Thymus (tissue), 11 donors: ENCODE data around the gene CNTNAP5. TPM values are rescaled to one million over a fixed set of nuclear protein-coding genes. Genes with fewer than 3 reads are reported as not detected.
A peak's percentile ranks its signal among the peaks of the same experiment; 100 is the strongest.

Source experiments
- DNase-seq, 9 donors: peaks; one replicate each; pipeline ENCODE4 v3.0.0-alpha.2; 2013; ENCODE audit warnings: low spot score in 9 of 9, low read depth in 6 of 9, missing footprints in 1 of 9
- H3K27ac ChIP-seq, 2 donors: one replicate each; pipeline ENCODE4 v1.5.1; 2013; ENCODE audit warnings: control low read depth in 1 of 2, low read depth in 1 of 2, low read length in 1 of 2, mild to moderate bottlenecking in 1 of 2, moderate library complexity in 1 of 2
- H3K27me3 ChIP-seq, 2 donors: one replicate each; pipeline ENCODE4 v1.5.1; 2013; ENCODE audit warnings: low read length in 1 of 2; ENCODE audit not compliant: control insufficient read depth in 2 of 2, insufficient read depth in 1 of 2
- H3K36me3 ChIP-seq, 2 donors: one replicate each; pipeline ENCODE4 v1.5.1; 2013; ENCODE audit warnings: low read length in 1 of 2, mild to moderate bottlenecking in 1 of 2, moderate library complexity in 1 of 2; ENCODE audit not compliant: control insufficient read depth in 2 of 2, insufficient read depth in 2 of 2
- H3K4me1 ChIP-seq, 2 donors: one replicate each; pipeline ENCODE4 v1.5.1; 2013; ENCODE audit warnings: low read length in 2 of 2; ENCODE audit not compliant: control insufficient read depth in 2 of 2, insufficient read depth in 2 of 2
- H3K4me3 ChIP-seq, 2 donors: one replicate each; pipeline ENCODE4 v1.5.1; 2013; ENCODE audit warnings: low read length in 2 of 2, control low read depth in 1 of 2, mild to moderate bottlenecking in 1 of 2
- H3K9me3 ChIP-seq, 2 donors: one replicate each; pipeline ENCODE4 v1.5.1; 2013; ENCODE audit warnings: low read length in 1 of 2, mild to moderate bottlenecking in 1 of 2; ENCODE audit not compliant: control insufficient read depth in 2 of 2, insufficient read depth in 1 of 2
- WGBS: extraction: QIAGEN DNeasy Blood & Tissue Kit; methylation state at CpG from one replicate; pipeline ENCODE4 v1.1.7; 2013; 5-methylcytosine and 5-hydroxymethylcytosine counted together
- polyA plus RNA-seq: library from polyadenylated mRNA; stranded (reverse); fragments of 200-250 nt; gene quantifications from one replicate; pipeline ENCODE4 v1.2.3, GENCODE V29; 2013
- total RNA-seq: library from RNA; stranded (reverse); fragments of 120-200 nt; gene quantifications from one replicate; pipeline ENCODE4 v1.2.4, GENCODE V29; 2013
- donor health status: healthy.

CNTNAP5 gene
- total and polyA plus RNA-seq, 2 donors: 0.02 to 0.14 TPM

DNA sequence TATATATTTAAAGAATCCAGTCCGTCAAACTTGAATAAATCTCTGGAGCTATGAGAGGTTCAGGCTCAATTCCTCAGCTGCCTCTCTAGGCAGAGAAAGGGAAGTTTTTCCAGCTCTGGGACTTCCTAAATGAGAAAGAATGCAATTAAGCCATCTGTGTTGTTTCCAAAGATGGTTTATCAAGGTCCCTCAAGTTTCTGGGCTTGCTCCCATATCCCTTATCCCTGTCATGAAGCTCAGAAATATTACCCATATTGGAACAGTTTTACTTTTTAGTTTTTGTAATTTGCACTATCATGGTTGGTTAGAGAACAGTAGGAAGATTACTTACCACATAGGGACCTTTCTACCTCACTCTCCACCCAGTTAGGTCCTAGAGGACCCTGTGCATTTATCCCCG, 1.4 kb downstream of the CNTNAP5 start:
- Histone ChIP-seq H3K36me3 (no peaks in the 10 kb centered on the region), H3K27me3 (peaks cover 6 to 28% of the 10 kb centered on the region in 2 donors), H3K9me3 (no peaks in the 10 kb centered on the region), H3K4me3 (no peak overlapping the region), H3K27ac (no peak overlapping the region), H3K4me1 (peaks cover 0 to 6% of the 10 kb centered on the region in 2 donors)
- WGBS: 94% methylated on average over 2 of the region's 2 CpGs
- no peak for DNase-seq

DNA sequence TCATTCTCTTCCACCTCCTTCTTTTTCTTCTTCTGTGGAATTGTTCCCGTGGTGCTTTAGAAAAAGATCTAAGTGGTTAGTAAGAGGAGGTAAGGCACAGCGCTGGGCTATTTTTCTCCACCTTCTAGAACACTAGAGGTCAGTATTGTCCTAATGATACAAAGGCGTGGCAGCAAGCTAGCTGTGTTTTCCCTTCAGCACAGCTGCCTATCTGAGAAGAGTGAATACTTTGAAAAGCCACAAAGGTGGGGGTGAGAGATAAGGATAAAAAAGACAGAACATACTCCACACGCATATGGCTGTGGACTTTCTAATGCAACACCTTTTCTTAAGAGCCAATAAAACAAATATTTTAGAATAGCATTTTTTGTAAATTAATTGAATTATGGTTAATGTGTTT, 2.1 kb downstream of the CNTNAP5 start:
- H3K4me1 ChIP-seq: peaks cover 0 to 6% of the 10 kb centered on the region in 2 donors
- H3K27me3 ChIP-seq: peaks cover 6 to 28% of the 10 kb centered on the region in 2 donors
- no peak overlapping the region for H3K27ac ChIP-seq
- H3K36me3 ChIP-seq: no peaks in the 10 kb centered on the region
- H3K9me3 ChIP-seq: no peaks in the 10 kb centered on the region
- H3K4me3 ChIP-seq: no peak overlapping the region
- DNase-seq: peak in 3 of 9 donors; percentile 7 to 34 (median 21)
- WGBS: 1% methylated on average over 4 of the region's 4 CpGs

DNA sequence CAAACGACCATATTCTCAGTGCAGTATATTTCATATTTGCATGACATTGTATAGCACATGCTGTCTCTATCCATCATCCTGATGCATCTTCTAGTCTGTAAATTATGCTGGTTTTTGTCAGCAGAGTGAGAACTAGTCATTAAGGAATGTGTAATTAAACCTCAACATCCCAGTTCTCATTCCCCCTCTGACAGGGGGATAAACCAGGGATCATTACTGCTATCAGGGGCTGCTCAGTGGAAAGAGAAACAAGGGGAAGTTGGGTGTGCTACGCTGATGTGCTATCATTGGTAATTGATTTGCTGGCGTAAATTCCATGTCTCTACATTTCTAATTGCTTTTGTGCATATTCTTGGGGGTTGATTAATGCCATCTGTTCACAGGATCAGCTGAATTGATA, 7.7 kb downstream of the CNTNAP5 start:
- Histone ChIP-seq H3K36me3 (no peaks in the 10 kb centered on the region), H3K4me3 (no peak overlapping the region), H3K27ac (no peak overlapping the region), H3K27me3 (no peaks in the 10 kb centered on the region), H3K4me1 (no peaks in the 10 kb centered on the region), H3K9me3 (no peaks in the 10 kb centered on the region)
- DNase-seq: no peak
- WGBS: 82% methylated on average over 3 of the region's 3 CpGs

DNA sequence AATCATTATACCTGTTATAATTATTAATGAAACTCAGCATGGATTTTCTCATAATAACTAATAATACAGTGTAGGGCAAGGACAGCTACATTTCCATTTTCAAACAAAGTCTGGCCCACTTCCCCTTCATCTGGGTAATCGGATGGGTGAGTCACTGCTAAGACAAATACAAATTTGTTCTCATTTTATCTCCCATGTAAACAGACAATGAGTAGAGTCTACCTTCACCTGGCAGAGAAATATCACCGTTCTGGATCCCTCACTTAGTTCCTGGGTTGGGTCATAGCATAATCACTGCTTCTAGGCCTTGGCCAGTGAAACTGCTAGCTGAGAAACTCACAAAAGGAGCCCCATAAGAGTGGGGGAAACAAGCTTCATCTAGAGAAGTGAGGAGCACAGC, 9.2 kb downstream of the CNTNAP5 start:
- H3K27me3 ChIP-seq: no peaks in the 10 kb centered on the region
- no peak overlapping the region for H3K4me3 ChIP-seq
- H3K9me3 ChIP-seq: no peaks in the 10 kb centered on the region
- no peak for DNase-seq
- 86% methylated on average over 2 of the region's 2 CpGs for WGBS
- H3K27ac ChIP-seq: no peak overlapping the region
- no peaks in the 10 kb centered on the region for H3K4me1 ChIP-seq
- H3K36me3 ChIP-seq: no peaks in the 10 kb centered on the region

DNA sequence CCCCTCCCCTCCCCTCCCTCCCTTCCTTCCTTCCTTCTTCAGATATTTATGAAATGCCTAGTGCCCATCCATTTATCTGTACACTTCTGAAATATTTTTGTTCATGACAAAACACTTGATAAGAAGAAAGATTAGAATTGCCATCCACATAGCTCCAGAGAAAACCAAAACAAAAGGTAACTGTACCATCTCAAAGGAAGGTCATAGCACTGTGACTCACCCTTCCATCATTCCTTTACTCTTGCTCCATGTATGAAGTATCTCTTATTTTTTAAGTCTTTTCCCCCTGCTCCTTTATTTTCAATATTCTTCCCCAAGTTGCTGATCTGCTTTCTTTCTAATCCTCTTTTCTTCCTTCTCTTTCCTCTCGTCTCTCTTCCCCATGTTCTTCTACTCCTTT, 9.9 kb downstream of the CNTNAP5 start:
- no peak overlapping the region for H3K4me3 ChIP-seq
- H3K27me3 ChIP-seq: no peaks in the 10 kb centered on the region
- no peak overlapping the region for H3K27ac ChIP-seq
- no peaks in the 10 kb centered on the region for H3K36me3 ChIP-seq
- H3K4me1 ChIP-seq: no peaks in the 10 kb centered on the region
- 82% methylated on average over 1 of the region's 1 CpG for WGBS
- H3K9me3 ChIP-seq: no peaks in the 10 kb centered on the region
- no peak for DNase-seq

DNA sequence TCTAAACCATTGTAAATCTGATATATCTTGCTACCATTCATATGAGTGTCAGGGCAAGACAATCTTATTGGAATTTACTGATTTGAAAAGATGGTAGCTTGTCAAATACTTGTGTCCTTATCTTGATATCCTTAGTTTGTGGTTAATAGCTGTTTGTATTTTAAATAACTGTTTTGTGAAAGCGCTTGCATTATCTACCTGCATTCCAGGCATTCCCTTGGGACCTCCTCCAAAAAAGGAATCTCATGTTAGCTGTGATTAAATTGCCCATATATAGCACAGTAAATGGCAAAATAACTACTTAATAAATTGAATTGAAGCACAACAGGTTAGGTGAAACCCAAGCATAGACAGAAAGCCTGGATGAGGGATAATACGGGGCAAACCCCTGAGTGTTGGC, 13.9 kb downstream of the CNTNAP5 start:
- no peak overlapping the region for H3K4me3 ChIP-seq
- no peak for DNase-seq
- H3K36me3 ChIP-seq: no peaks in the 10 kb centered on the region
- H3K4me1 ChIP-seq: no peaks in the 10 kb centered on the region
- H3K9me3 ChIP-seq: no peaks in the 10 kb centered on the region
- H3K27ac ChIP-seq: no peak overlapping the region
- WGBS: 49% methylated on average over 2 of the region's 2 CpGs
- H3K27me3 ChIP-seq: no peaks in the 10 kb centered on the region

DNA sequence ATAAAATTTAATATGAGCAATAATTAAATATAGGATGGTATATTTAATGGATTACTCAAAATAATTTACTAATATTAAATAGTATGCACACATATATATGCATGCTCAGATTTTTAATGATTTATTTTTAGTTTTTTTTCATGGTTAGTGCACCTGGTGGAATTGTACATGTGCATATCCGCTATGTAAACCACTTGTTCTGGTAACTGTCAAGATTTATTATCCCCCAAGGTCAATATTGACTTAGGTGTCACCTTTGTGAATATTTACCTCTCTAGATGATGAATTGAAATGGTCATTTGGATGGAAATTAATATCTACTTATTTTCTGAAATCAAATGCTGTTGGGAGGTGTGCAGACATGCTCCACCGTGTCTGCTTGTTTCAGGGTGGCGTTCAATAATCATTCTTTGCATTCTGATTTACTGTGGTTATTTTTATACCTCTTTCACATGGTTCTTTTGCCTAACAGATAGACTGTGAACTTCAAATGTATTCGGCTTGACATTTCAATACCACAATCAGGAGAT, 14.7 kb downstream of the CNTNAP5 start:
- no peak for DNase-seq
- Histone ChIP-seq H3K36me3 (no peaks in the 10 kb centered on the region), H3K4me3 (no peak overlapping the region), H3K27me3 (no peaks in the 10 kb centered on the region), H3K9me3 (no peaks in the 10 kb centered on the region), H3K4me1 (no peaks in the 10 kb centered on the region), H3K27ac (no peak overlapping the region)
- WGBS: 91% methylated on average over 4 of the region's 4 CpGs

DNA sequence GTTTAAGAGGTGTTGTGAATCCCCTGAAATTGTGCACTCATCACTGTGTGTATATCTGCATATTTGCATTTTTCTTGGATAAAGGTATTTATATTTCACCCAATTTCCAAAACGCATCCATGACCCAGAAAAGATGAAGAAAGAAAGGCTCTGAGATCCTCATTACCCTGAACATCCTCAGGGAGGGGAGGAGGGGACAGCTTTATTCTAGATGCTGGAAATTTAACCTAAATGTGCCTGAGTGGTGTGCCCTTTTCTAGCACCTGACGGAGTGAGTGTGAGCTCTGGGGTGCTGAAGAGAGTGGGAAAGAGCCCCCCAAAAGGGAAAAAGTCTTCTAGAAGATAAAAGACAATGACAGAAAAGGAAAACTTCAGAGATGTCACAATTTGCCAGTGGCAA, 20.8 kb downstream of the CNTNAP5 start:
- H3K36me3 ChIP-seq: no peaks in the 10 kb centered on the region
- H3K4me1 ChIP-seq: no peaks in the 10 kb centered on the region
- H3K4me3 ChIP-seq: no peak overlapping the region
- DNase-seq: no peak
- no peak overlapping the region for H3K27ac ChIP-seq
- no peaks in the 10 kb centered on the region for H3K9me3 ChIP-seq
- no peaks in the 10 kb centered on the region for H3K27me3 ChIP-seq
- 84% methylated on average over 2 of the region's 2 CpGs for WGBS

DNA sequence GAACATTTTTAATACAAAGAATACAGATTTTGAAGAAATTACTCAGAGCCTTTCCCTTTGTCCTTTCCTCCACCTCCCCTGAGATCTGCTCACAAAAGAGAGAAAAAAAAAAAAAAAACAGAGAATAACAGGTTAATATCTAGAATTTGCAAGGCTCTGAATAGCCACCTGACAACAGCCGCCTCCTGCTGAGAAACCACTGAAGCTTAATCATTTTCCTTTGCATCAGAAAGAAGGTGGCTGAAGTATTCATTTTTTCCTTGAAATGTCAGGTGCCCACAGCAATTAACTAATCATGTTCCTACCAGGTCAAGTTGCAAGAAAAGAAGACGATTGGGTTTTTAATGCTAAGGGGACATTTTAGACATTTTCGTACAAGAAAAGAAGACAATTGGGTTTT, 21.2 kb downstream of the CNTNAP5 start:
- H3K4me3 ChIP-seq: no peak overlapping the region
- 75% methylated on average over 3 of the region's 3 CpGs for WGBS
- no peaks in the 10 kb centered on the region for H3K36me3 ChIP-seq

DNA sequence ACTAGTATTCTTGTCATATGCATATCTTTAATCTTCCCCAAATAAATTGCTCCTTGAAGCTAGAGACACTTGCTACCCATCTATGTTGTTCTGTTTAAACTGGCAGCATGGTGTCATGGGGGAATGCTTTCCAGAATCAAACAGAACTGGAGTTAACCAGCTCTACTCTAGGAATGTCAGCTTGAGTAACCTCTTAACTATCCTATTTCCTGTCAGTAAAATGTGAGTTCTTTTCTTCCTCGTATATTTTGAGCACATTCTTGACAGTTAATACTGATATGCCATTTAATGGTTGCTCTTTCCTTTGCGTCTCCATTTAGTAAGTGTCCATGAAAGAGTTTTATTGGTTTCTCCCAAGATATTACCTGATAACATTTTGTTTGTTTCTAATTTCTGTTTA, 23.0 kb downstream of the CNTNAP5 start:
- Histone ChIP-seq H3K4me1 (no peaks in the 10 kb centered on the region), H3K36me3 (no peaks in the 10 kb centered on the region), H3K4me3 (no peak overlapping the region), H3K9me3 (no peaks in the 10 kb centered on the region), H3K27me3 (no peaks in the 10 kb centered on the region), H3K27ac (no peak overlapping the region)
- WGBS: 68% methylated on average over 2 of the region's 2 CpGs
- DNase-seq: no peak

More for the DNA sequence above, 21.2 kb downstream of the CNTNAP5 start:
- H3K4me1 ChIP-seq: no peaks in the 10 kb centered on the region
- no peak for DNase-seq
- H3K27ac ChIP-seq: no peak overlapping the region
- no peaks in the 10 kb centered on the region for H3K27me3 ChIP-seq
- no peaks in the 10 kb centered on the region for H3K9me3 ChIP-seq
